ENCODE data around the gene WDR36. TPM values are rescaled to one million over a fixed set of nuclear protein-coding genes. Genes with fewer than 3 reads are reported as not detected.
A peak's percentile ranks its signal among the peaks of the same experiment; 100 is the strongest.

Gene WDR36
- total RNA-seq, 4 donors from 2014 or later, result 20.0 to 23.8 (median 22.3) TPM

DNA sequence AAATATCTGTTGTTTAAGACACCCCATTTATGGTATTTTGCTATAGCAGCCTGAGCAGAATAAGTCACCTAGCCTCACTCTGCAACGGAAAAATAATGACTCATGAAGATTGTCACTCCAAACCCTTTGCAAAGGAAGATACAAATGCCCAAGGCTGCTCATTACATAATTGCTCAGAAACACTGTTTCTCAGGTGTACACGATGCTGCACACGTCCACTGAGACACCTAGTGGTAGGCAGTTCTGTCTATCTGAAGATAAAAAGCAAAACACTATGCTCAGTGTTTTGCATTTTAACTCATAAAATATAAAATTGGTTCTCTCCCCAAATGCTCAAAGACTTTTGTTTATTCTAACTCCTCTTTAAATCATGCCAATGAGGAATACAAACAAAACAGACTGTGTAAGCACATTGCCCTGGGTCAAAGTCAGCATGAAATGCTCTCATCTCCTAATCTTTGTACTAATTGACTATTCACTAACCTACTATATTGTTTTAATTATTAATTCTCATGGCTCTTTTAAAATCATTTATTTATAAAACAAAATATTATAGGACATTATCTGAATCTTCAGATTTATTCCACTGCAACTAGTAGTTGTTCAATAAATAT lies 28.3 kb upstream of the WDR36 start:
- no peak overlapping the region for H3K4me3 ChIP-seq (ENCODE audit: low read depth, poor library complexity, severe bottlenecking)
- no peak for DNase-seq (ENCODE audit: low spot score in 2 of 2)
- intact Hi-C loops (cut with DNase I; ENCODE audit: low total_unique reads), result loop anchor here (10.0 kb wide), 1 partner anchor 309 kb away; no protein-coding TSS in a partner anchor
- TF ChIP-seq, protein P1, sequence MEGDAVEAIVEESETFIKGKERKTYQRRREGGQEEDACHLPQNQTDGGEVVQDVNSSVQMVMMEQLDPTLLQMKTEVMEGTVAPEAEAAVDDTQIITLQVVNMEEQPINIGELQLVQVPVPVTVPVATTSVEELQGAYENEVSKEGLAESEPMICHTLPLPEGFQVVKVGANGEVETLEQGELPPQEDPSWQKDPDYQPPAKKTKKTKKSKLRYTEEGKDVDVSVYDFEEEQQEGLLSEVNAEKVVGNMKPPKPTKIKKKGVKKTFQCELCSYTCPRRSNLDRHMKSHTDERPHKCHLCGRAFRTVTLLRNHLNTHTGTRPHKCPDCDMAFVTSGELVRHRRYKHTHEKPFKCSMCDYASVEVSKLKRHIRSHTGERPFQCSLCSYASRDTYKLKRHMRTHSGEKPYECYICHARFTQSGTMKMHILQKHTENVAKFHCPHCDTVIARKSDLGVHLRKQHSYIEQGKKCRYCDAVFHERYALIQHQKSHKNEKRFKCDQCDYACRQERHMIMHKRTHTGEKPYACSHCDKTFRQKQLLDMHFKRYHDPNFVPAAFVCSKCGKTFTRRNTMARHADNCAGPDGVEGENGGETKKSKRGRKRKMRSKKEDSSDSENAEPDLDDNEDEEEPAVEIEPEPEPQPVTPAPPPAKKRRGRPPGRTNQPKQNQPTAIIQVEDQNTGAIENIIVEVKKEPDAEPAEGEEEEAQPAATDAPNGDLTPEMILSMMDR (IDR thresholded peaks at IDR 0.05), result no peak
- TF ChIP-seq POLR2A (IDR thresholded peaks at IDR 0.05), result no peak
- WGBS, 2 donors, result 20 to 31% methylated on average over 3 of the region's 3 CpGs

DNA sequence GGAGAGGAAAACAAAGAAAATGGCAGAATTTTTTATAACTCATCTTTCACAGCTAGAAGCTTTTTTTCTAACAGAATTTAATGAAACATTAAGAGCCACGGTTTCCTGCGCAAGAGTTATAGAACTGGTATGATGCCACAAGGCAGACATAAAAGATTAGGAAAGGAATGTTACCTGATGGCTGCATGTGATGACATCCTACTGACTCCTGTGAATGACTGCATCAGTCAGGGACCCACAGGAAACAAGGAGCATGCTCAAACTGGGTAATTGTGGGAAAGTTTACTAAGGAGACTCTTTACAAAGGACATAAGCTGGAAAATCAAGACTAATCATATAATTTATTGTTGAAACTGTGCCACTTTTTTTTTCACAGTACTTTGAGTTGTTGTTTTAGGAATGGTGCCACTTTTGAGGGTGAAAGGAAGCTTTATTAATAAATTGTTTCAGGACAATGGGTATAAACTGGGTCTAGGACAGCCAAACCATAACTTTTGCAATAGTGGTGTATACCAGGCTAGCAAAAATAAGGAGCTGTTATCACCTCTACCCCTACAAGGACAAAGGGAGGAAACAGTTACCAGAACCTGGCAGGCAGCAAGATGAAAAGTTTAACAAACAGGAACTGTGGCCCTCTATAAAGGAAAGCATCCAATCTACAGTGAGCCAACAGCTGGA lies 25.7 kb upstream of the WDR36 start:
- H3K4me3 ChIP-seq (ENCODE audit: low read depth, poor library complexity, severe bottlenecking), result no peak overlapping the region
- DNase-seq (ENCODE audit: low spot score in 2 of 2), result no peak
- intact Hi-C loops (cut with DNase I; ENCODE audit: low total_unique reads), result loop anchor here (10.0 kb wide), 1 partner anchor 312 kb away; no protein-coding TSS in a partner anchor
- TF ChIP-seq, protein P1 (IDR thresholded peaks at IDR 0.05), result no peak
- TF ChIP-seq POLR2A (IDR thresholded peaks at IDR 0.05), result no peak
- WGBS, 2 donors, result 56 to 75% methylated on average over 2 of the region's 2 CpGs

DNA sequence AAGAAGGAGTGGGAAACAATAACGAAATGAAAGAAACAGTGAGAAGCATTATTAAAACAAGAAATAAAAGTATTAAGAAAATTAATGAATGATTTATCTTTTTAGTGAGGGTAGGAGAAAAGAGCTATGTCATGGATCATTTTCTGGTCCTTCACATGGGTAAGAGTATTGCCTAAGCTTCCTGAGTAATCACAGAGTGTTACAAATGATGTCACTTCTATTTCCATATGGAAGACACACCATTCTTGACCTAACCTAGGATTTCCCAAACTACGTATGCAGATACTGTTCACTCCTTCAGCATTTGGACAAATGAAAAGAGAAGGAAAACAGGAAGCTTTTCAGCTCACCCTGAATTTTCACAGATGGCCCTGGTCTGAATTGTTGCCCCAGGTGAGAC lies 23.9 kb upstream of the WDR36 start:
- H3K4me3 ChIP-seq (ENCODE audit: low read depth, poor library complexity, severe bottlenecking), result no peak overlapping the region
- TF ChIP-seq, protein P1 (IDR thresholded peaks at IDR 0.05), result no peak
- no peak for TF ChIP-seq POLR2A (IDR thresholded peaks at IDR 0.05)
- intact Hi-C loops (cut with DNase I; ENCODE audit: low total_unique reads), result loop anchor here (10.0 kb wide), 1 partner anchor 313 kb away; no protein-coding TSS in a partner anchor
- DNase-seq (ENCODE audit: low spot score in 2 of 2), result no peak
- 41 to 73% methylated on average over 2 of the region's 2 CpGs for WGBS, 2 donors

DNA sequence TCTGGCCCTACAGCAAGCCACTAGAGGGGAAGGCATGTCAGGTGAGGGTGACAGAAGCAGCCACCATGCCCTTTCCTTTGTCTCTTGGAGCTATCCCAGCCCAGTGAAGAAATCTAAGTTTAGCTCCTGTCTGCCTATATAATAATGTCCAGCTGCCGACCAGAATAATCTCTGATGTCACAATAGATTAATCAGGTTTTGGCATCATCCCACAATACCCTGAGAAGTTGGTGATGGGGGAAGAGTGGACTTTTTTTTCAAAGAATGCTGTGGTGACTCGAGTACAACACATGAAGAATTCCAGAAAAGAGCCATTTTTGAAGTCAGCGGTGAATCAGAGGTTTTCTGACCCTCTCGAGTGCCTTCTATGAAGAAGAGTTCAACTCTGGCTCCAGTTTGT lies 22.3 kb upstream of the WDR36 start:
- intact Hi-C loops (cut with DNase I; ENCODE audit: low total_unique reads), result loop anchor here (10.0 kb wide), 1 partner anchor 315 kb away; no protein-coding TSS in a partner anchor
- H3K4me3 ChIP-seq (ENCODE audit: low read depth, poor library complexity, severe bottlenecking), result no peak overlapping the region
- TF ChIP-seq, protein P1 (IDR thresholded peaks at IDR 0.05), result no peak
- TF ChIP-seq POLR2A (IDR thresholded peaks at IDR 0.05), result no peak
- WGBS, 2 donors, result 50 to 58% methylated on average over 4 of the region's 4 CpGs
- no peak for DNase-seq (ENCODE audit: low spot score in 2 of 2)

DNA sequence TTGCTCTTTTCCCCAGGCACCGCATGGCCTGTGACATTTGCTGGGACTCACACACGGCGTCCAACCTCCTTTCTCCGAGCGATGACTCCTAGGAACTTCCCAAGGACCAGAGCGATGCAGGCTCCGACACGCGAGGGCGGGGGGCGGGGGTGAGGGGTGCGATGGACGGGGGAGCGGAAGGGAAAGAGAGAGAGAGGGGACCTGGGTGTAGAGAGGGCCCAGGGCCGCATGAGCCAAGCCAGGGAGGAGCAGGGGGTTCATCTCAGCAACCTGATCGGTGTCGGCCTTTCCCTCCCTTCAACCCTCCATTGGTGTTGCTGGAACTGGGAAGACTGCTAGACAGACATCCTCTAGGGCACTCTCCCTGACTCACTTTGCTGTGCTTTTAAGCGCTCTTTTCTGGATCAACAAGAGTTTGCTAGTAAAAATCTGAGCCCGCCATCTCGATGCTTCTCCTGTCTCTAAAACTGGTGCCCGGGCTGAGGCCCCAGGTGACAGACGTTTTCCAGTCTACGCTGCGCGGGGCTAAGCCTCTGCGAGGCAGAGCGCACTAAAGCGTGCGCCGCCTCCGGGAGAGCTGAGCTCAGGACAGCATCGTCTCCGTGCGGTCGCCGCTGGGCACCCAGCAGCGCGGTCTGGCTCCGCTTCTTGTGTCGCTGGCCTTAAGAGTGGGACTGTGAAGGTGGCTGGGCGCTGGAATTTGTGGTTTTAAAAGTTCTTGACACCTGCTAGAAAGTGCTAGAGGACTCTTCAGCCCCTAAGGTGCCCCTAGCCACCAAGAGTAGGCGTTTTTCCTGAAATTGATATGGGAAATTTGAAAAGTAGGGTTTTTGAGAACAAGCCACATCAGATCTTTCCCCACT lies 21.6 kb upstream of the WDR36 start:
- intact Hi-C loops (cut with DNase I; ENCODE audit: low total_unique reads), result no loop called here
- no peak overlapping the region for H3K4me3 ChIP-seq (ENCODE audit: low read depth, poor library complexity, severe bottlenecking)
- TF ChIP-seq, protein P1 (IDR thresholded peaks at IDR 0.05), result no peak
- no peak for TF ChIP-seq POLR2A (IDR thresholded peaks at IDR 0.05)
- 29 to 33% methylated on average over 41 of the region's 42 CpGs for WGBS, 2 donors
- DNase-seq (ENCODE audit: low spot score in 2 of 2), result peak in 1 of 2 donors; percentile 86
